ENCODE data around the gene TSR3.

The TSR3 gene

GRCh38 chr16:1350691-1351090 lies 987 bp downstream of the TSR3 start:
- DNase-seq, result no peak

- DNase-seq, result no peak
Measured at GRCh38 chr16:1349951-1350350, 1.7 kb downstream of the TSR3 start.

- no peak for DNase-seq
Measured at GRCh38 chr16:1349351-1349750, 2.3 kb downstream of the TSR3 start.

GRCh38 chr16:1348926-1349325 lies 2.8 kb downstream of the TSR3 start:
- no peak for DNase-seq

- no peak for DNase-seq
Measured at GRCh38 chr16:1348441-1348840, 3.2 kb downstream of the TSR3 start.

- no peak for DNase-seq
Measured at GRCh38 chr16:1347962-1348361, 3.7 kb downstream of the TSR3 start.

- DNase-seq, result no peak
Measured at GRCh38 chr16:1347286-1347855, 4.3 kb downstream of the TSR3 start.

GRCh38 chr16:1346422-1347285 lies 5.0 kb downstream of the TSR3 start:
- no peak for DNase-seq

- no peak for DNase-seq
Measured at GRCh38 chr16:1345651-1346421, 5.8 kb downstream of the TSR3 start.

GRCh38 chr16:1345087-1345486 lies 6.6 kb downstream of the TSR3 start:
- no peak for DNase-seq

- no peak for DNase-seq
Measured at GRCh38 chr16:1344499-1344898, 7.2 kb downstream of the TSR3 start.

GRCh38 chr16:1343428-1344242 lies 8.0 kb downstream of the TSR3 start:
- DNase-seq, result no peak

- peak; percentile 98 for DNase-seq
Measured at GRCh38 chr16:1342526-1343427, 8.9 kb downstream of the TSR3 start.

GRCh38 chr16:1341495-1342420 lies 9.9 kb downstream of the TSR3 start:
- DNase-seq, result no peak

- no peak for DNase-seq
Measured at GRCh38 chr16:1340730-1341494, 10.8 kb downstream of the TSR3 start.

GRCh38 chr16:1338855-1339675 lies 12.6 kb downstream of the TSR3 start:
- no peak for DNase-seq

- DNase-seq, result no peak
Measured at GRCh38 chr16:1338119-1338730, 13.5 kb downstream of the TSR3 start.

GRCh38 chr16:1337486-1337885 lies 14.2 kb downstream of the TSR3 start:
- no peak for DNase-seq

- no peak for DNase-seq
Measured at GRCh38 chr16:1336619-1337018, 15.1 kb downstream of the TSR3 start.
